K562 (cell line): ENCODE results near the gene MAGI2.

Experiments used
- DACH1 ChIP-seq: fragments of 450-650 bp; IDR thresholded peaks from 2 replicates; pipeline ENCODE4 v1.6.1; 2018; ENCODE audit not compliant: partially characterized antibody
- EZH2 ChIP-seq: IDR thresholded peaks from 2 replicates; pipeline ENCODE4 v1.6.1; 2012; ENCODE audit warnings: low read depth, mild to moderate bottlenecking, inconsistent platforms, low read length, borderline replicate concordance
- HCFC1 ChIP-seq: IDR thresholded peaks from 2 replicates; pipeline ENCODE4 v1.6.1; 2012; ENCODE audit warnings: low read depth, low read length, improper control_type of control experiment
- JUND ChIP-seq, 2 experiments: IDR thresholded peaks; 2 replicates in 1 of 2; 3 replicates in 1 of 2; pipeline ENCODE4 v1.6.1; 2011; ENCODE audit warnings: borderline replicate concordance in 2 of 2, low read depth in 2 of 2, low read length in 2 of 2, improper control_type of control experiment in 1 of 2, missing biosample characterization in 1 of 2, missing genetic modification characterization in 1 of 2, missing genetic modification reagents in 1 of 2
- KLF13 ChIP-seq: fragments of 450-650 bp; IDR thresholded peaks from 2 replicates; pipeline ENCODE4 v1.6.1; 2016; ENCODE audit warnings: missing genetic modification characterization, low read depth, mild to moderate bottlenecking, missing compliant biosample characterization, moderate library complexity, borderline replicate concordance
- NR1H2 ChIP-seq: sonication (generic); formaldehyde crosslinking; IDR thresholded peaks from 2 replicates; pipeline ENCODE4 v1.4.0; 2020; ENCODE audit warnings: mild to moderate bottlenecking, missing genetic modification reagents
- SLC30A9 ChIP-seq: fragments of 250-450 bp; sonication (Bioruptor Pico); IDR thresholded peaks from 2 replicates; pipeline ENCODE4 v1.8.0; 2022; ENCODE audit warnings: mild to moderate bottlenecking, moderate library complexity
- SMAD3 ChIP-seq: fragments of 450-650 bp; formaldehyde crosslinking; conservative IDR thresholded peaks from 2 replicates; pipeline ENCODE4 v1.4.0; 2020; ENCODE audit warnings: mild to moderate bottlenecking
- TCF7L2 ChIP-seq: fragments of 150-350 bp; IDR thresholded peaks from 2 replicates; pipeline ENCODE4 v1.6.1; 2016; ENCODE audit warnings: low read depth, mild to moderate bottlenecking, low read length, moderate library complexity
- ZNF232 ChIP-seq: sonication (generic); formaldehyde crosslinking; IDR thresholded peaks from 2 replicates; pipeline ENCODE4 v1.8.0; 2022; ENCODE audit warnings: mild to moderate bottlenecking, missing genetic modification reagents
- ZNF3 ChIP-seq: fragments of 250-450 bp; sonication (Bioruptor Pico); IDR thresholded peaks from 2 replicates; pipeline ENCODE4 v1.5.0; 2021; ENCODE audit warnings: mild to moderate bottlenecking, moderate library complexity
- TF ChIP-seq, protein P1 (sequence below), 3 experiments: IDR thresholded peaks in 2 of 3; conservative IDR thresholded peaks in 1 of 3; 2 replicates each; pipeline ENCODE4 v1.5.1; 2011 to 2012; ENCODE audit warnings: low read length in 3 of 3, mild to moderate bottlenecking in 3 of 3, control low read depth in 2 of 3, improper control_type of control experiment in 1 of 3, inconsistent platforms in 1 of 3, low read depth in 1 of 3, mixed read lengths in 1 of 3, moderate library complexity in 1 of 3; ENCODE audit not compliant: insufficient read depth in 2 of 3

- TF ChIP-seq SMAD3 (CRISPR knock-in tag) (no peak), EZH2 (no peak), DACH1 (no peak), KLF13 (tag) (no peak), JUND (IDR thresholded peaks at IDR 0.05; ENCODE audit: borderline replicate concordance, low read depth, low read length) (no peak), JUND (tag; IDR thresholded peaks at IDR 0.05; ENCODE audit: borderline replicate concordance, low read depth, low read length) (no peak), HCFC1 (no peak), ZNF232 (CRISPR knock-in tag) (no peak), ZNF3 (CRISPR knock-in tag) (no peak), SLC30A9 (CRISPR knock-in tag) (no peak), TCF7L2 (no peak), NR1H2 (no peak)
- TF ChIP-seq, protein P1, sequence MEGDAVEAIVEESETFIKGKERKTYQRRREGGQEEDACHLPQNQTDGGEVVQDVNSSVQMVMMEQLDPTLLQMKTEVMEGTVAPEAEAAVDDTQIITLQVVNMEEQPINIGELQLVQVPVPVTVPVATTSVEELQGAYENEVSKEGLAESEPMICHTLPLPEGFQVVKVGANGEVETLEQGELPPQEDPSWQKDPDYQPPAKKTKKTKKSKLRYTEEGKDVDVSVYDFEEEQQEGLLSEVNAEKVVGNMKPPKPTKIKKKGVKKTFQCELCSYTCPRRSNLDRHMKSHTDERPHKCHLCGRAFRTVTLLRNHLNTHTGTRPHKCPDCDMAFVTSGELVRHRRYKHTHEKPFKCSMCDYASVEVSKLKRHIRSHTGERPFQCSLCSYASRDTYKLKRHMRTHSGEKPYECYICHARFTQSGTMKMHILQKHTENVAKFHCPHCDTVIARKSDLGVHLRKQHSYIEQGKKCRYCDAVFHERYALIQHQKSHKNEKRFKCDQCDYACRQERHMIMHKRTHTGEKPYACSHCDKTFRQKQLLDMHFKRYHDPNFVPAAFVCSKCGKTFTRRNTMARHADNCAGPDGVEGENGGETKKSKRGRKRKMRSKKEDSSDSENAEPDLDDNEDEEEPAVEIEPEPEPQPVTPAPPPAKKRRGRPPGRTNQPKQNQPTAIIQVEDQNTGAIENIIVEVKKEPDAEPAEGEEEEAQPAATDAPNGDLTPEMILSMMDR (IDR thresholded peaks at IDR 0.05 in 2 of 3, conservative IDR thresholded peaks at IDR 0.05 in 1 of 3; ENCODE audit: insufficient read depth in 2 of 3, low read depth in 1 of 3, low read length in 3 of 3) = no peak
Observed at GRCh38 chr7:79063019-79063698, 390.3 kb downstream of the MAGI2 start.
